Measurements from ENCODE around the gene OTULINL. TPM values are rescaled to one million over a fixed set of nuclear protein-coding genes. Genes with fewer than 3 reads are reported as not detected.

The OTULINL gene
- 20.3 to 28.8 TPM (median 27.0 TPM) in 5 replicates for total RNA-seq (2022; extraction: Qiagen RNA extraction)

GRCh38 chr5:14581106-14581890 is at the start of gene OTULINL:
TSS of gene OTULINL (plus strand) at chr5:14581792. CDS start at chr5:14581895, 103 bp downstream.

Other genes starting within 250 kb of the OTULINL start
- gene OTULIN, start 82.9 kb downstream of the OTULINL start, total RNA-seq (2022; extraction: Qiagen RNA extraction), result 15.7 to 22.4 TPM (median 21.2 TPM) in 5 replicates

All from A549 treated with dexamethasone at 1 μM for 4 hours (cell line).